GM18867 (cell line): ENCODE data around the gene AKAP3.

Experiments
- ATAC-seq: cut with Tn5 transposase; IDR thresholded peaks from one replicate; pipeline ENCODE4 v1.9.1; 2021; ENCODE audit warnings: mild to moderate bottlenecking, moderate library complexity; ENCODE audit not compliant: unreplicated experiment

Gene AKAP3

DNA sequence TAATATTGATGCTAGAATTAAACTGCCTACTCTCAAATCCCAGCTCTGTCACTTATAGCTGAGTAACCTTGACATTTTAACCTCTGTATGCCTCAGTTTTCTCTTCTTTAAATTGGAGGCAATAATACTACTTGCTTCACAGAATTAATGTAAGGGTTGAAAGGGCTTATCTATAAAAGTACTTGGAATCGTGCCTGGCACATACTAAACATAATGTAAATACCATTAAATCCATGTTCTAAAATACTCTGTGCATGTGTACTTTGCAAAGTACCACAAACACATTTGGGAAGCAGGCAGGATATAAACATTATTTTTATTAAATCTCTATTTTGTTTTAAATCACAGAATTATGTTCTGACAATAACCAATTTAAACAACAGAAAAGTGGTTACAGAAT is 44.9 kb downstream of the AKAP3 start:
- no peak for ATAC-seq

DNA sequence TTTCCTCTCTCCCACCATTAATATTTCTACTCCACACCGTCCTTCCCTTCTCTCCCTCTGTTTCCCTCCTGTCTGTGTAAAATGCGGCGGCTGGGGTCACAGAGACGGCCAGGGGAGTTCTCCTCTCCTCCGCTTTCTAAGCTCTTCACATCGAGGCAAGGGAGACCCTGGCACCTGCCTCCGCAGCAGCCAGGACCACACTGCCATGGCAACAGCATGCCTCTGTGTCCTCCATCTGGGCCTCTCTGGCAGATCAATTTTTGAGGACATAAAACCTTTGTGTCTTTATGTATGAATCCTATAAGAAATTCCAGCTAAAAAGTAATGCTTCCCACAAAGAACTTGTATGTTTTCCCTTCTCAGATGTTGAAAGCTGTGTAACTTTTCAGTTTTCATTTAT is 45.4 kb downstream of the AKAP3 start:
- no peak for ATAC-seq

DNA sequence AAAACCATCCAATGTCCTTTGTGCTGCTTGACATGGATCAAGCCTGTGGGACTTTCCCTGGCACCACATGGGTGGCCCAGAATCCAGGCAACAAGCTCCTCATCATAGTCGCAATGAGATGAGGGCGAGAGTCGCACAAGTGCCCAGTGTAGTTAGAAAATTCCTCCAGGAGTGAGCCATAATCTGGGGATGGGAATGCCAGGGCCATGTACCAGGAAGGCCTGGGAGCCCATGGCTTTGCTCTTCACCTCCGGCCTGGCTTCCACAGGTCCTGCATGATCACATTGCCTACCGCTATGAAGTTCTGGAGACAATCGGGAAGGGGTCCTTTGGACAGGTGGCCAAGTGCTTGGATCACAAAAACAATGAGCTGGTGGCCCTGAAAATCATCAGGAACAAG is 53.0 kb downstream of the AKAP3 start:
- ATAC-seq: no peak

DNA sequence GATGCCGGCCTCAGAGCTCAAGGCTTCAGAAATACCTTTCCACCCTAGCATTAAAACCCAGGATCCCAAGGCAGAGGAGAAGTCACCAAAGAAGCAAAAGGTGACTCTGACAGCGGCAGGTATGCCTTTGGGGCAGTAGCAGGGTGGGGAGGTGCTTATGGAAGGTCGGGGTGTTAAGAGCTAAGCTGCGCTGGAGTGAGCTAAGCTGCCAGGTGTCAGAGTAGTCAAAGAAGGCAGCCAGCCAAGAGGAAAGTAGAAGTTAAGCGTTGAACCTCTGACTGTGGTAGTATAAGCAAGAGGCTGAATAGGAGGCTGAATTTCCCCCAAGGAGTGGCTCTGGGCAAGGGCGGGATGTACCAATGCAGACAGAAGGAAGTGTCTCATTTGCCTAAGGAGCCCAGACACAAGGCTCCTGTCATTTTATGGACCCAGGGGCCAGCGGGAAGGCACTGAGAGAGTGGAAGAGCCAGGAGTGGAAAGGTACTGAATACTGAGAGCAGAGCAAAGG is 57.6 kb downstream of the AKAP3 start:
- no peak for ATAC-seq

DNA sequence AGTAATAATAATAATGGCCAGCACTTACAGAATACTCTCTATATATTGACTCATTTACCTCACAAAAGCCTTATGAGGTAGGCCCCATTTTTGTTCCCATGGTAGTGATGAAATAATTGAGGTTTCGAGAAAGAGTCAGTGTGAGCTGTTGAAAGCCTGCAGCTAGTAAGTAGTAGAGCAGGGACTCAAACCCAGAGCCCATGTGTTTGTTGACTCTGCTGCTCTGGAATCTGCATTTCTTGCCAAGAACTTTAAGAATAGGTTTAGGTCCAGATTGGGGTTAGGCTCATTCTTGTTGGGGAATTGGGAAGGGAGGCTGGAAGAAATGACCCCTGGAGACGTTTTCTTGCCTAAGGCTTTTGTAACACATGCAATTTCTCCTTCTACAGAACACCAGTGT is 58.9 kb downstream of the AKAP3 start:
- no peak for ATAC-seq

DNA sequence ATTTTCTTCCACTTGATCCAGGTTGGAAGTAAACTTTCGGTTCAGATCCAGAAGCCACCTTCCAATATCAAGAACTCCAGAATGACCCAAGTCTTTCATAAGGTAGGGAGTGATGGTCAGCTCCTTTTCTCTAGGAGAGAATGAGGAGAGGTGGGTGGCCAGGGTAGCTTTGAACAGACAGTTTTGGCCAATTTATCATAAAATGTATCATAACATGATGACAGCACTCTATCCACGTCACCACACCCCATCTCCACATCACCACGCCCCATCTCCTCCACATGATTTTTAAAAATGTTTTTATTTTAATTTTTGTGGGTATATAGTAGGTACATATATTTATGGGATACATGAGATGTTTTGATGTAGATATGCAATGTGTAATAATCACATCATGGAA is 59.9 kb downstream of the AKAP3 start:
- ATAC-seq: no peak

DNA sequence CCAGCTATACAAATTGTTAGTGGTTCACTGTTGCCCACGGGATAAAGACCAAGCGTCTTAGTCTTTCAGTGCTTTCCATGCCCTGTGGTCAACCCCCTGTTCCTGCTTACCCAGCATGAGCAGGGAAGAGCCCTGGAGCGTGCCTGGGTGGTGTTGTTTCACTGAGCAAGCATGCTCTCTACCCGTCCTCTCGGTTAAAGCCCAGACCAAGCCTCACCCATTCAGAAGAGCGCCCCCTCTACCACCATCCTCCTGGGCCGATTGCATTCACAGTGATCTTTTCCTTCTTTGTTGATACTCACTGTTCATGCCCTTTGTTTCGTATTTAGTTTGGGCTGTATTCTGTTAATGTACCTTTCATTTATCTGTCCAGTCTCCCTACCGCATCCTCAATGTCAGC is 61.7 kb downstream of the AKAP3 start:
- ATAC-seq: no peak

DNA sequence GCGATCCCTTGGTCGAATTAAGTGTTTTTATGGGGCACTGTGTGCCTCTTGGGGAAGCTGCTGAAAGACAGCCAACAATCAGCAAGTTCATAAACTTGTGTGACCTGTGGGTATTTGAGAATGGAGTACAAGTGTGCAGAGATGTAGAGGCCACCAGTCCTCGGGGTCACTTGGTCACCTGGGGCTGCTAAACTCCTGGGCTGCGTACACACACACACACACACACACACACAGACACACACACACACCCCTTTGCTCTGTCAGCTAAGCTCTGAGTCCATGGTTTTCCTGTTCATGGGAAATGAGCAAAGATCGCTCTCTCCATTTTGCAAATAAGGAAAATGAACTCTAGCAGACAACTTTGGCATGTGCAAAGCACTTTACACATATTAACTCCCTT is 62.4 kb downstream of the AKAP3 start:
- no peak for ATAC-seq

DNA sequence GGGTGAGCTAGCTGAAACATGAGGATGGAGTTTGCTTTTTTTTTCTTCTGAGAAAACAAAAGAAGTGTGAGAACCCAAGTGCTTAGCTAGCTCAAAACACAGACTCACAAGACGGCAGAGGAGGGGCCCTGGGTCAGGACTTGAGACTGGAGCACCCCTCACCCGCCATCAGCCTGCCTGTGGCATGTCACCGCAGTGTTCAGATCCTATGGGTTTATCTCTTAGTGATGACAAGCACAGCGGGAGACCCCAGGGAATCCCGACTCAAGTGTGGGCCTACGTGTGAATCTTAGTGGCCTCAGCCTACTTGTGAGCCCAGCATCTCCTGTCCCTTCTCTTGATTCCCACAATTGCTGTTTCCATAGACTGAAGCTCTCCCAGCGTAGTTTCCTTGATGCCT is 64.0 kb downstream of the AKAP3 start:
- no peak for ATAC-seq

DNA sequence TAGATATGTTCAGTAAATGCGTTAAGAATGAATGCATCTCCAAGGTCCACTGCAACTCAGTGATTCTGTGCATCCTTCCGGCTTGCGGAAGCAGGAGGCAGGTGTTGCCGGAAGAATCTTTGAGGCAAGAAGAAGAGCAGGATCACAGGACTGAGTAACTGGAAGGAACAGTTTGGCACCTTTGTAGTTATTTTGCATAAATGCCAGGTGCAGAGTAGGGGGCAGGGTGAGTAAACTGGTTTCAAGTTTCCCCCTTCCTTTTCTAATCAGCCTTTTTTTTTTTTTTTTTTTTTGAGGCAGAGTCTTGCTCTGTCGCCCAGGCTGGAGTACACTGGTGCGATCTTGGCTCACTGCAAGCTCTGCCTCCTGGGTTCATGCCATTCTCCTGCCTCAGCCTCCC is 64.6 kb downstream of the AKAP3 start:
- ATAC-seq: no peak

DNA sequence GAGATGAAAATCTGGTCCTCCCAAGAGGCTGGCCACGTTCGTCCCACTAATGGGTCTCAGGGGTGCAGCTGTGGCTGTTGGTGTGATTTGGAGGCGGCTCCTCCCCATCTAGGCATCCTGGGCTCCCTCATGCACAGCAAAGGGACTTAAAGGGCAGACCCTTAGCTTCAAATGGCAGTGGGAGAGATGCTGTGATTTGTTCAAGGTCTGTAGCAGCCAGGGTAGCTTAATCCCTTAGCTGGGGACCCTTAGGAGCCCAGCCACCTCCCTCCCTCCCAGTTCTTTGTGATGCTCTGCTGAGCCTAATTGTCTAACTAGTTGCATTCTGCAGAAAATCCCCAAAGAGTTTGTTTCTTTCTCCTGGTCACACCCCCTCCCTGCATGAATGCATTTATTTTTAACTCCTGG is 68.6 kb downstream of the AKAP3 start:
- ATAC-seq: no peak

DNA sequence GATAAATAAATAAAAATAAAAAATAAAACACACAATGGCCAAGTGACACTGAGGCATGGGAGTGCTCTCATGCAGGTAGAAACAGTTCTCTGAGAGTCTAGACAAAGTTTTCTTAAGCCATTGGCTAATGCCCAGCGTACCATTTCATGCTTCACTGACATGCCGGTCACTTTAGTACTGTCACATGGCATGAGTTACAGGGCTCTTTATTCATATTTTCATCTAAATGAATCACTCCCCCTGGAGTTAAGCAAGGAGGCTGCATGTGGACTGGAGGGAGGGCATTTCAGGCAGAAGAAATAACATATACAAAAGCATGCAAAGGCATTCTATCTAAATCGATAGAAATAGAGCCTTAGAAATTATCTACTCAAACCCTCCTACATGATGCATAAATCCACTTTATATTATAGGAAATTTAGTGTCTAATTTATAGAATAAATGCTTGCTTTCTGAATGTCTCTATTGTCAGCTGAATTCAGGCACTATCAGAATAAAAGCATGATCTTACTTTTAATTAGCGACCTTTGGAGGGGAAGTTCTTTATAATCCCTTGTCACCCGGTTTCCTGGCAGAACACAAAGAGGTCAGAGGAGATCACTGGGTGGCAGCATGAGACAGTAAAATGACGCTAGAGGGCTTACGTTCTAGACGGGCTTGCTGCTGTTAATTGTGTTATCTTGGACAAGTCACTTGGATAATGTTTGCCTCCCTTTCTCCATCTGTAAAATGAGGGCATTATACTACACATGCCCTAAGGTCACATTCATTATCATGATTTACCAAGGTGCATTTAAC is 69.3 kb downstream of the AKAP3 start:
- ATAC-seq: peak; percentile 44

DNA sequence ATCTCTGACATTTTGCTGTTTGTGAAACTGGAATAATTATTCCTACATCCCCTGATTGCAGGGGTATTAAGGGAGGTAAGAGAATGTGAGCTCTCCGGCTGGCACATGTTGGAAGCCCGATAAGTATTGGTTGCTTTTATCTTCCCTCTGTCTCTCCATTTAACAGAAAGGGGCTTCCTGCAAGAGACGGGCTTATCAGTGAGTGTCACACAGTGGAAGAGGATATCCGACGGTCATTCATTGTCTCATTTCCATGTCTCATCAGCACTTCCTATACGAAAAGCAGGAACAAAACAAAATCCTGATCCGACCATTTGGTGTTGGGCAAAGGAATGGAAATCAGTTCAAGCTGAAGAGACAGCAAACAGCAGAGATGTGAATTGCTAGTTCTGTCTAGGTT is 76.2 kb downstream of the AKAP3 start:
- no peak for ATAC-seq

DNA sequence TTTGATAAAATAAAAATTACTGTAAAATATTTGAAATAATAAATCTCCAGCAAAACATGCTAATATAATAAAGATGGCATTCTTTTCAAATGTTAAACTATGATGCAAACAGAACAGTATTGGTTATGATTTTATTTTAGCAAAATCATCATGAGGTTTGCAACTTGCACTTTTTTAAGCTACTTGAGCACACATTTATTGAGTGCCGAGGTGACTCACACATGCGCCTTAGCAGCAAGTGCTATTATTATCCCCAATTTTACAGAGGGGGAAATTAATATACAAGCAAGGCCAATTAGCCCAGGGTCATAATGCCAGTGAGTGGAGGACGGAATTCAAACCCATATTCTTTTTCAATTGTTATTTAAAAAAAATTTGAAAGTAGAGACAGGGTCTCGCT is 79.6 kb downstream of the AKAP3 start:
- ATAC-seq: no peak

DNA sequence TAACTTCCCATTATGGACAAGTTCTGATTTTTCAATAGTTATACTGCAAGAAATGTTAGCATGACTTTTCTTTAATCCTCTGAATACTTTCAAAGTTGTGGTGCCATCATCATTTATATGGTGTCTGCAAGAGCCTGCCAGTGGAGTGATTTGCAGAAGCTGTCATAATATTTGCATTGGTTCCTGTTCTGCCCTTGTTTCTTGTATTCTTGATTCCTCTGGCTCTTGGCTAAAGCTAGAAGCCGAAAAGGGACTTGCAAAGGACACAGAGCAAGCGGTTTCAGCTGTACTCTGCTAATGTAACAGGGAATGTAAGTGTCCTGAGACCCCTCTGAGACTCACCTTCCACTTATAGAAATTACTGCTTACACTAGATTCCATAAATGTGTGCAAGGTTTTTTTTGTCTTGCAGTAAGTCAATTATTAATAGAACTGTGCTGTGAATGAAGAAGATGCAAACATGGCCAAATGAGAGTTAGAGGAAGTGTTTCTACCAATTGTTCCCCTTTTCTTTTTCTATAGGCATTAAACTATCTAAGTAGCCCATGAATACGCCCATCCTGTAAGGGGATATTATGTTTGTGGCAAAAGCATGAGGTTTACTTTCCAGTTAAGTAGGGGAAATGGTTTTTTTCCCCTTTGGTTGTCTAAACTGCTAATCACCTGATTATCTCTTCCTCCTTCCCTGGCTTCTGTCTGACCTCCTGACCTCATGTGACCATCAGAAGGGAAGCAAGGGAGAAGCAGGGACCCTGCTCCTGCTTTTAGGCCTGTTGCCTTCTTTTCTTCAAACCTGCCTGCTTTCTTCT is 81.6 kb downstream of the AKAP3 start:
- ATAC-seq: peak; percentile 59

DNA sequence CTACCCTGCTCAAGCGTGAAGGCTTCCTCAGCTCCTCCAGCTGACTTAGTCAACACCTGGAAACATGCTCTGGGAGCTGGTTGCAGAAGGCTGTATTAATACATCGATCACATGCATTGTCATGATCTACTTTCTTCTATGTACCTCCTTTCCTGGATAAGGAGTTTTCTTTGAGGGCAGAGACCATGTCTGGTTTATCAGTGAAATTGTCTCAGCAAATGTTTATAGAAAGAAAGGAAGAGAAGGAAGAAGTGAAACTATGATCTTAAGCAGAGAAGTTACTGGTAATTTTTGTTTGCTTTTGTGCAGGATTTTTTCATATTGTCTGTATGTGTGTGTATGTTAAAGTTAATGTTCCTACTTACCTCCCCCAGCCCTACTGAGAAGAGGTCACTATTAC is 82.4 kb downstream of the AKAP3 start:
- no peak for ATAC-seq
